Psoas muscle (tissue), 8 donors: ENCODE data around the gene C1orf21. TPM values are rescaled to one million over a fixed set of nuclear protein-coding genes. Genes with fewer than 3 reads are reported as not detected.

Source experiments
- ATAC-seq, 4 donors: fragments of 200-7000 bp; cut with Tn5 transposase; one replicate each; pipeline ENCODE4 v1.9.1; 2020; ENCODE audit warnings: moderate library complexity in 3 of 4, mild to moderate bottlenecking in 2 of 4
- DNase-seq, 2 donors: peaks; one replicate each; pipeline ENCODE4 v3.0.0-alpha.2; 2020
- H3K27ac ChIP-seq: fragments of 200-600 bp; one replicate; pipeline ENCODE4 v1.8.0; 2022
- H3K27me3 ChIP-seq, 3 donors: fragments of 200-600 bp in 1 of 3; one replicate each; pipeline versions ENCODE4 v1.6.1 to v1.8.0; 2013 to 2022; ENCODE audit warnings: low read length in 2 of 3, mild to moderate bottlenecking in 2 of 3, moderate library complexity in 1 of 3; ENCODE audit not compliant: insufficient read depth in 3 of 3
- H3K36me3 ChIP-seq, 2 donors: fragments of 200-600 bp in 1 of 2; one replicate each; pipeline versions ENCODE4 v1.6.1 to v1.8.0; 2013 to 2022; ENCODE audit warnings: low read depth in 1 of 2, mild to moderate bottlenecking in 1 of 2, moderate library complexity in 1 of 2; ENCODE audit not compliant: insufficient read depth in 1 of 2
- H3K4me1 ChIP-seq: fragments of 200-600 bp; one replicate; pipeline ENCODE4 v1.8.0; 2022
- H3K4me3 ChIP-seq: fragments of 200-600 bp; one replicate; pipeline ENCODE4 v1.8.0; 2022; ENCODE audit warnings: mild to moderate bottlenecking
- H3K9me3 ChIP-seq: fragments of 200-600 bp; one replicate; pipeline ENCODE4 v1.8.0; 2022
- WGBS, 3 donors: extraction: QIAGEN DNeasy Blood & Tissue Kit; methylation state at CpG; one replicate each; pipeline versions ENCODE4 v1.1.6 to v1.1.7; 2013; 5-methylcytosine and 5-hydroxymethylcytosine counted together
- intact Hi-C, 2 donors: fragments of 100-400 bp; cut with DNase I; formaldehyde crosslinking; loops; one replicate each; pipeline versions ENCODE4 v1.11.0 to v1.14.2; 2022
- polyA plus RNA-seq, 3 donors: library from polyadenylated mRNA; stranded (reverse); fragments of 200-250 nt; gene quantifications; one replicate each; pipeline ENCODE4 v1.2.3, GENCODE V29; 2013
- total RNA-seq, 4 donors: library from RNA; stranded (reverse); fragmentation: NEBNext Ultra II Directional in 2 of 4; extraction: Animal tissue kit (Norgen Biotek cat#: 25700) in 2 of 4; gene quantifications; one replicate each; pipeline versions ENCODE4 v1.2.1 to v1.2.4, GENCODE V29; 2021 to 2023
- TF ChIP-seq, protein P1 (sequence below): fragments of 200-600 bp; IDR thresholded peaks from one replicate; pipeline ENCODE4 v1.8.0; 2022; ENCODE audit warnings: antibody characterized with exemption
- donor health status: healthy with polysubstance abuse.
- donor health status: DM: no; HTN: no; CAD: no; lungs with moderate emphysema.
- donor health status: Bipolar disorder and iron deficiency.
- donor health status: healthy.
- donor health status: DM: yes; HTN: yes; CAD: no.
- donor health status: DM: no; HTN: no; CAD: no.
- donor health status: DM: no; HTN: no; CAD: no.
- donor health status: DM: yes; HTN: yes; CAD: no.

The C1orf21 gene
- total and polyA plus RNA-seq, 7 donors, result 55.5 to 216 (median 171) TPM

DNA sequence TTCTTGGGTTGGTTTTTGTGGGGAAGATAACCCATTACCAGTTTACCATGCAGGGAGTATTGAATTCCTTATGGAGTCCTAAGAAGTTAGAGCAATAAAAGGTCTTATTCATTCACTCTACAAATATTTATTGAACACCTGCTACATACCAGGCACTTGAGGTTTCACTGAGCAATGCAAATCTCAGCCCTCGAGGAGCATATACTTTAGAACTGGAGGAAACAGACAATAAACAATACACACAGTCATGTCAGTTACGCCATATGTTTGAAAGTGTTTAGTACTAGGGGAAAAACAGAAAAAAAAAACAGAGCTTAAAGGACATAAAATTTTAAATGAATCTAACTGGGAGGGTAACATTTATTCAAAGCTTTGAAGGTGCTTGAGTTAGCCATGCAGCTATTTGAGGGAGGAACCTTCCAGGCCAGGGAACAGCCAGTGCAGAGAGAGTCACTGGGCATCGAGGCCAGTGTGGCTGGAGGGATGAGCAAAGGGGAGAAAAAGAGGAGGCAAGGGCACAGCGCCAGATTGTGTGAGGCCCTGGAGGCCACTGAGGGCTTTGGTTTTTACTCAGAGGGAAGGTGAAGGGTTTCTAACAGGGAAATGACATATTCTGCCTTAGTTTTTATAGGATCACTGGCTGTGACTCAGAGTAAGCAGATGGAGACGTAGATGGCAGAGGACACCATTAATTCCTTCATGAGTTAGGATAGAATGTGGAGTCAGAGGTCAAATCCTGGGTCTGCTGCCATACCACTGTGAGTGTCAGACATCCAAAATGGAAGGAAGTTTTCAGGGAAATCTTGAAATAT lies 32.7 kb downstream of the C1orf21 start:
- WGBS, 3 donors, result 59 to 82% (median 64%) methylated on average over 5 of the region's 5 CpGs
- intact Hi-C loops, result no loop called here
- Histone ChIP-seq H3K4me1 (peaks cover 85% of the 10 kb centered on the region), H3K36me3 (no peaks in the 10 kb centered on the region), H3K27ac (peak overlapping the region; percentile 68), H3K4me3 (no peak overlapping the region), H3K9me3 (no peaks in the 10 kb centered on the region), H3K27me3 (no peaks in the 10 kb centered on the region)
- ATAC-seq (peak; percentile 40 to 55 (median 50)), DNase-seq (no peak)
- TF ChIP-seq, protein P1, sequence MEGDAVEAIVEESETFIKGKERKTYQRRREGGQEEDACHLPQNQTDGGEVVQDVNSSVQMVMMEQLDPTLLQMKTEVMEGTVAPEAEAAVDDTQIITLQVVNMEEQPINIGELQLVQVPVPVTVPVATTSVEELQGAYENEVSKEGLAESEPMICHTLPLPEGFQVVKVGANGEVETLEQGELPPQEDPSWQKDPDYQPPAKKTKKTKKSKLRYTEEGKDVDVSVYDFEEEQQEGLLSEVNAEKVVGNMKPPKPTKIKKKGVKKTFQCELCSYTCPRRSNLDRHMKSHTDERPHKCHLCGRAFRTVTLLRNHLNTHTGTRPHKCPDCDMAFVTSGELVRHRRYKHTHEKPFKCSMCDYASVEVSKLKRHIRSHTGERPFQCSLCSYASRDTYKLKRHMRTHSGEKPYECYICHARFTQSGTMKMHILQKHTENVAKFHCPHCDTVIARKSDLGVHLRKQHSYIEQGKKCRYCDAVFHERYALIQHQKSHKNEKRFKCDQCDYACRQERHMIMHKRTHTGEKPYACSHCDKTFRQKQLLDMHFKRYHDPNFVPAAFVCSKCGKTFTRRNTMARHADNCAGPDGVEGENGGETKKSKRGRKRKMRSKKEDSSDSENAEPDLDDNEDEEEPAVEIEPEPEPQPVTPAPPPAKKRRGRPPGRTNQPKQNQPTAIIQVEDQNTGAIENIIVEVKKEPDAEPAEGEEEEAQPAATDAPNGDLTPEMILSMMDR, result no peak

DNA sequence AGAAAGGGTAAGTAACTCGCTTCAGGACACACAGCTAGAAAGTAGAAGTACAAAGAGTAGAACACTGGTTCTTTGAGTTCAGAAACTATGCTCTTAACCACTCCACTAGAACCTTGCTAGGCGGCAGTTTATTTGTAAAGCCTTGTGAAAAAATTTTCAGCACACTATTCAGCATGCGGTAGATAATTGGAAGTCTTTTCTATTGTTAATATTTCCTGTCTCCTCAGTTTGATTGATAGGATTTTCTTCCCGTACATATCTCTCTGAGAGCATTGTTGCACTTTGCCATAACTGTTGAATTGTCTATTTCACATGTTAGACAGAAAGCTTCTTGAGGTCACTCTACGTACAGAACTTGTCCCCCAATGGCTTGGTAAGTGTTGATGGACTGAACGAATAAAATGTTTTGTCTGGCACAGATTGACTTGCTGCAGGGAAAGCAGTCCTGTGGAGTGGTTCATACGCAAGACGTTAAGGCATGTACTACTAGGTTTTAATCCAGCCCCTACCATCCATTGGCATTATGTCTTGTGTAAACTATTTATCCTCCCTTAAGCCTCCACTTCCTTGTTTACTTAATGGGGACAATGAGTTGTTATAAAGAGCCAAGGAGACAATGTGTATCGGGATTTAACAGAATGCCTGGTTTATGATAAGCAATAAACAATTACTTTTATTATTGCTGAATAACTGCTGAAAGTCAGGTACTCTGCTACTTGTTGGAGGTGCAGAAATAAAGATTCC lies 35.8 kb downstream of the C1orf21 start:
- no peaks in the 10 kb centered on the region for H3K36me3 ChIP-seq
- no peaks in the 10 kb centered on the region for H3K9me3 ChIP-seq
- H3K27me3 ChIP-seq, result no peaks in the 10 kb centered on the region
- WGBS, 3 donors, result 69 to 76% (median 73%) methylated on average over 9 of the region's 9 CpGs
- no peak overlapping the region for H3K4me3 ChIP-seq
- ATAC-seq, result no peak
- H3K27ac ChIP-seq, result peak overlapping the region; percentile 10
- H3K4me1 ChIP-seq, result peaks cover 82% of the 10 kb centered on the region
- intact Hi-C loops, result no loop called here
- no peak for DNase-seq
- TF ChIP-seq, protein P1, result no peak

GRCh38 chr1:184423649-184424048 lies 36.8 kb downstream of the C1orf21 start:
- no peaks in the 10 kb centered on the region for H3K9me3 ChIP-seq
- no peaks in the 10 kb centered on the region for H3K27me3 ChIP-seq
- H3K27ac ChIP-seq, result peak overlapping the region; percentile 47
- TF ChIP-seq, protein P1, result no peak
- ATAC-seq (no peak), DNase-seq (no peak)
- H3K4me3 ChIP-seq, result no peak overlapping the region
- 74 to 96% (median 75%) methylated on average over 2 of the region's 2 CpGs for WGBS, 3 donors
- H3K4me1 ChIP-seq, result peaks cover 79% of the 10 kb centered on the region
- intact Hi-C loops, result no loop called here
- H3K36me3 ChIP-seq, result peaks cover 0 to 4% of the 10 kb centered on the region in 2 donors

DNA sequence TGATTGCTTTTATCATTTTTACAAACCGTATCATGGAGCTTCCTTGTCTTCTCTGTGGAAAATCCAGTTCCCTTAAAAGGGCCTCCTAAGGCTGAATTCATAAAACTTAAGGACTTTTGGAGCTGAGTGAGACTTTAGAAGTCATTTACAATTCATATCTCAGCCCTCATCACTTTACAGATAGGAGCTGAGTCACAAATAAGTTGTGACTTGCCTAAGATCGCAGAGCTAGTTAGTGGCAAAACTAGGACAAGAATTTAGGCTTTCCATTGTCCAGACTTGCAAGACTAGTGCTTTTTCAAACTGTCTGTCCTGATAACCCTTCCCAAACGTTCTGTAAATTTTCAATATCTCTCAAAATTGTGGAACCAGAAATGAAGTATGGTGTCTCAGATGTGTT lies 37.3 kb downstream of the C1orf21 start:
- Histone ChIP-seq H3K4me1 (peaks cover 74% of the 10 kb centered on the region), H3K9me3 (no peaks in the 10 kb centered on the region), H3K36me3 (peaks cover 0 to 6% of the 10 kb centered on the region in 2 donors), H3K4me3 (no peak overlapping the region), H3K27me3 (no peaks in the 10 kb centered on the region), H3K27ac (peak overlapping the region; percentile 47)
- TF ChIP-seq, protein P1, result no peak
- 57 to 82% (median 70%) methylated on average over 3 of the region's 3 CpGs for WGBS, 3 donors
- DNase-seq (no peak), ATAC-seq (no peak)
- intact Hi-C loops, result no loop called here
